GM12875 (cell line): ENCODE measurements around the gene GPR132.

Experiments
- H3K4me3 ChIP-seq: one replicate; pipeline ENCODE4 v1.5.1; 2011; ENCODE audit warnings: low read depth, low read length, control low read depth
- CTCF ChIP-seq: IDR thresholded peaks from 2 replicates; pipeline ENCODE4 v1.5.1; 2011; ENCODE audit warnings: low read depth, mild to moderate bottlenecking, control low read depth, inconsistent platforms, low read length, moderate library complexity, borderline replicate concordance; ENCODE audit not compliant: insufficient read depth

Gene GPR132

GRCh38 chr14:105010106-105010505 lies 55.1 kb downstream of the GPR132 start:
- TF ChIP-seq CTCF: no peak
- H3K4me3 ChIP-seq: no peak overlapping the region

- TF ChIP-seq CTCF: no peak
- H3K4me3 ChIP-seq: no peak overlapping the region
These were observed 57.5 kb downstream of the GPR132 start for GRCh38 chr14:105007593-105008264.

- no peak for TF ChIP-seq CTCF
- no peak overlapping the region for H3K4me3 ChIP-seq
These were observed 58.2 kb downstream of the GPR132 start for GRCh38 chr14:105006831-105007592.

- TF ChIP-seq CTCF: no peak
- no peak overlapping the region for H3K4me3 ChIP-seq
These were observed 59.0 kb downstream of the GPR132 start for GRCh38 chr14:105005929-105006830.

GRCh38 chr14:105005329-105005928 lies 59.8 kb downstream of the GPR132 start:
- no peak for TF ChIP-seq CTCF
- H3K4me3 ChIP-seq: no peak overlapping the region
